Aorta (tissue), 5 donors: Measurements from ENCODE around the gene ABHD16B. TPM values are rescaled to one million over a fixed set of nuclear protein-coding genes. Genes with fewer than 3 reads are reported as not detected.
"Not testable (repeated sequence)": the region's sequence is repeated elsewhere in the genome, so short reads cannot be mapped to it uniquely, and the experiment has no call there.

Source experiments
- ATAC-seq: fragments of 200-7000 bp; cut with Tn5 transposase; one replicate; pipeline ENCODE4 v1.9.1; 2022; ENCODE audit warnings: moderate library complexity; ENCODE audit not compliant: low FRiP score
- DNase-seq, 2 donors: peaks; one replicate each; pipeline ENCODE4 v3.0.0-alpha.2; 2020
- H3K27ac ChIP-seq, 2 donors: one replicate each; pipeline ENCODE4 v1.5.1; 2013; ENCODE audit warnings: low read length in 2 of 2, mild to moderate bottlenecking in 2 of 2, moderate library complexity in 2 of 2, control low read depth in 1 of 2, inconsistent platforms in 1 of 2, low read depth in 1 of 2
- H3K27me3 ChIP-seq, 2 donors: one replicate each; pipeline ENCODE4 v1.6.1; 2013; ENCODE audit warnings: control low read depth in 1 of 2, low read length in 1 of 2, mild to moderate bottlenecking in 1 of 2, moderate library complexity in 1 of 2; ENCODE audit not compliant: insufficient read depth in 2 of 2, control insufficient read depth in 1 of 2
- H3K36me3 ChIP-seq, 2 donors: one replicate each; pipeline ENCODE4 v1.6.1; 2013; ENCODE audit warnings: control low read depth in 1 of 2, low read length in 1 of 2, mild to moderate bottlenecking in 1 of 2; ENCODE audit not compliant: insufficient read depth in 2 of 2, control insufficient read depth in 1 of 2
- H3K4me1 ChIP-seq, 2 donors: one replicate each; pipeline ENCODE4 v1.6.1; 2013; ENCODE audit warnings: low read length in 2 of 2, control low read depth in 1 of 2, mild to moderate bottlenecking in 1 of 2, moderate library complexity in 1 of 2; ENCODE audit not compliant: insufficient read depth in 2 of 2, control insufficient read depth in 1 of 2
- H3K4me3 ChIP-seq, 2 donors: one replicate each; pipeline ENCODE4 v1.5.1; 2013; ENCODE audit warnings: low read length in 2 of 2, control low read depth in 1 of 2, mild to moderate bottlenecking in 1 of 2
- H3K9me3 ChIP-seq: one replicate; pipeline ENCODE4 v1.6.1; 2013; ENCODE audit warnings: mild to moderate bottlenecking, low read length; ENCODE audit not compliant: control insufficient read depth
- WGBS, 2 donors: extraction: QIAGEN DNeasy Blood & Tissue Kit; methylation state at CpG; one replicate each; pipeline ENCODE4 v1.1.7; 2013; 5-methylcytosine and 5-hydroxymethylcytosine counted together
- intact Hi-C, 2 donors: fragments of 100-400 bp; cut with DNase I; formaldehyde crosslinking; loops; one replicate each; pipeline versions ENCODE4 v1.14.2 to v1.15.0; 2022
- polyA plus RNA-seq, 2 donors: library from polyadenylated mRNA; stranded (reverse); fragments of 200-250 nt; gene quantifications; one replicate each; pipeline ENCODE4 v1.2.3, GENCODE V29; 2013
- total RNA-seq, 2 donors: library from RNA; stranded (reverse); fragmentation: NEBNext Ultra II Directional; extraction: Animal tissue kit (Norgen Biotek cat#: 25700); gene quantifications; one replicate each; pipeline ENCODE4 v1.2.1, GENCODE V29; 2021
- donor health status: healthy with polysubstance abuse.
- donor health status: Bipolar disorder and iron deficiency.
- donor health status: DM: no; HTN: no; CAD: no.
- donor health status: DM: no; HTN: no; CAD: no.
- donor health status: DM: yes; HTN: yes; CAD: no.

Gene ABHD16B
- total and polyA plus RNA-seq, 4 donors, result 0.38 TPM; not detected in 3

DNA sequence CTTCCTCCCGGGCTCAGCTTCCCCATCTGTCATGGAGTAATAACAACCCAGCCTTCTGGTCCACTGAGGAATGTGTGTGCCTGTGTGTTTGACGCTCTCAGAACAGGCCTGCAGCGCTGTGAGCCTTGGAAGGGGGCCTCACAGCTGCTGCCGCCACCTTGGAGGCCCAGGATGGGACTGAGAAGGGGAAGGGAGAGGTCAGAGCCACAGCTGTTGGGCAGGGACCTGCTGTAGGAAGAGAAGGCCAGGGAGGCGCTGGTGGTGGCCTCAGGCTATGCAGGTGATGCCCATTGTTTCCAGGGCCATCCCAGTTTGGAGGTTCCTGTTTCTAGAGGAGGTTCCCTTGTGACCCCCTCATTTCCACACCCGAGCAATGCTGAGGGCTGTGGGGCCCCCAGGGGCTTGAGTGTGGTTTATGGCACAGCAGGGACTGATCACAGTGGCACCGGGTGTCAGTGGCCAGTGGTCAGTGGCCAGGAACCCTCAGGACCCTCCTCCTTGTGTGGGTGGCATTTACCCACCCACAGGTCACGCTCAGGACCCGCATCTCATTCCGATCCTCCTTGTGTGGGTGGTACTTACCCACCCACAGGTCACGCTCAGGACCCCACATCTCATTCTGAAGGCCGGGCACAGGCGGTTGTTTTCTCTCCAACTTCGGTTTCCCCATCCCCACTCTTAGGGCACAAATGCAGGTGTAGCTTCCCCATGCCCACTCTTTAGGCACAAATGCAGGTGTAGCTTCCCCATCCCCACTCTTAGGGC is 17.8 kb downstream of the ABHD16B start:
- ATAC-seq, result no peak
- Histone ChIP-seq H3K4me1 (no peaks in the 10 kb centered on the region), H3K27me3 (no peaks in the 10 kb centered on the region), H3K4me3 (no peak overlapping the region), H3K9me3 (no peaks in the 10 kb centered on the region), H3K27ac (no peak overlapping the region), H3K36me3 (peaks cover 0 to 12% of the 10 kb centered on the region in 2 donors)
- no peak for DNase-seq
- intact Hi-C loops, result no loop called here
- 85 to 88% methylated on average over 14 of the region's 14 CpGs for WGBS, 2 donors

DNA sequence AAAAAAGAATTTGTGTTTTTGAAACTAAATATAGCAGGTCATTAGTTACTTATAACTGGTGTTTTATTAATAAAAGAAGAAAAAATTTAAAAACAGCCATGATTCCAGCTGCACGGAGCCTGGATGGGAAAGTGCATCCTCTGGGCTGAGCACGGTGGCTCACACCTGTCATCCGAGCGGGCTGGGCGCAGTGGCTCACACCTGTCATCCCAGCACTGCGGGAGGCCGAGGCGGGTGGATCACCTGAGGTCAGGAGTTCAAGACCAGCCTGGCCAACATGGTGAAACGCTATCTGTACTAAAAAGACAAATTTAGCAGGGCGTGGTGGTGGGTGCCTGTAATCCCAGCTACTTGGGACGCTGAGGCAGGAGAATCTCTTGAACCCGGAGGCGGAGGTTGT is 19.6 kb downstream of the ABHD16B start:
- H3K4me1 ChIP-seq, H3K27me3 ChIP-seq, ATAC-seq, DNase-seq, H3K27ac ChIP-seq, H3K9me3 ChIP-seq, H3K4me3 ChIP-seq, intact Hi-C loops: not testable (repeated sequence)
- 91 to 93% methylated on average over 13 of the region's 13 CpGs for WGBS, 2 donors
- H3K36me3 ChIP-seq, result peaks cover 0 to 12% of the 10 kb centered on the region in 2 donors

DNA sequence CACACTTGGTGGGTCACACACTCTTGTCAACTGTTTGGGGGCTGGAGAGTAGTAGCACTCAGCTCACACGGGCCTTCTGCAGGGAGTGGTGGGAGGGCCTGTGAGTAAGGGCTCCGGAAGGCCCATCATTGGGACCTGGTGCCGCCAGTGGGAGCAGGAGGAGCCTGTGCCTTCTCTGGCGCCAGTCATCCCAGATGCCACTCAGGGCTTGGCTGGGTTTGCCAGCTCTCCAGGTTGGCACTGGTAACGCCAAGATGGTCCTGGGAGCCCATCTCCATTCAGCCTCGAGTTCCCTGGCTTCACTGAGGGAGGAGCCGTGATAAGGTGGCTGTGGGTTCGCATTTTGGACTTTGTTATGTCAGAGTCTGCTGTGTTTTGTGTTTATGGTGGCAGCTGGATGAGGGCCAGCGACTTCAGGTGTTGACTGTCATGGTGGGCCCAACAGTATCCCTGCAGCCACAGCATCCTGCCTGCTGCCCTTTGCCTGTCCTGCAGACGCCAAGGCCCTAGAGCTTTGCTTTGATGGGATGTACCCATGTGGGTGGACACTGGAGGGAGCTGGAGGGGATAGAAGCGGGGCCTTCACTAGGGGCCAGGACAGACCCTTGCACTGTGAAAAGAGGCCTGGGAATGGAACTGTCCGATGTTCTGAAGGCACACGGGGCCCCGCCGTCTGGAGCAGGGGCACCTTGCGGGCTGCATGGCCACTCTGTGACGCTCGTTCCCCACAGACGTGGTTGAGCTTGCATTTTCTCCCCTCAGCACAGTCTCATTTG is 20.3 kb downstream of the ABHD16B start:
- Histone ChIP-seq H3K4me3 (no peak overlapping the region), H3K36me3 (peaks cover 0 to 8% of the 10 kb centered on the region in 2 donors), H3K9me3 (no peaks in the 10 kb centered on the region), H3K27ac (no peak overlapping the region), H3K4me1 (no peaks in the 10 kb centered on the region), H3K27me3 (no peaks in the 10 kb centered on the region)
- intact Hi-C loops, result no loop called here
- ATAC-seq (no peak), DNase-seq (no peak)
- WGBS, 2 donors, result 81 to 82% methylated on average over 19 of the region's 19 CpGs

DNA sequence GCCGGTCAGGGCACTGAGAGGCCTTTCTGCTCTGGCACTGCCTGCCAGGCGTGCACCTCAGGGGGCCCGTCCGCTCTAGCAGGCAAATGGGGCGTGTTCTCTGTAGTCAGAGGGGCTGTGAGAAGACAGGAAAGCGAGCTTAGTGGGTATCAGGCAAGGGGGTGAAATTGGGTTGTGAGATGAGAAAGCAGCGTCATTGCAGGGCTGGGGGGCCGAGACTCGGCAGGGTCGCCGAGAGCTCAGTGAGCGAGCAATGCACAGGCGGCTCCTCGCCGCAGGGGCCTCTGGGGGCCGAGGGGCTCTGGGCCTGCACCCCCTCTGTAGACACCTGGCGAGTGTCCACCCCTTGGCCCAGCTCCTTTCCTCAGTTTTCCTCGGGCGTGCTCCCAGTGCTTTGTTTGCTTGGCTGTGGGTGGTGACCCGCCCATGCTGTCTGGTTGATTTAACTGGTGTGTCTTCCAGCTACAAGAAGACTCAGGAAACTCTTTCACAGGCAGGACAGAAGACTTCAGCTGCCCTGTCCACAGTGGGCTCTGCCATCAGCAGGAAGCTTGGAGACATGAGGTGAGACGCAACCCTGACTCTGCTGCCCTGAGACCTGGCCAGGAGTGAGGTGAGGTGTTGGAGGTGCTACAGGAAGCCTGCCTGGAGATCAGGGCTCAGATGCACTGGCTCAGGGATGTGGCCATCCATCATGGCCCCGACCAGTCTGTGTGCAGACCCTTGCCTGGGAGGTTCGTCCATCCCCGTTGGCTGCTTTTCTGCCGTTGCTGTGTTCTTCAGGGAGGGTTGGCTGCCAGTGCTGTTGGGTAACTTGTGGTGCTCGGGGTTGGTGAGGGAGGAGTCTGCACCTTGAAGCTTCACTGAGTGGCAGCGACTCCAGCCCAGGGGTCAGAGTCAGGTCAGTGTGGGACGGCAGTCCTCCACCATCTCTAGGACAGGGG is 21.2 kb downstream of the ABHD16B start:
- Histone ChIP-seq H3K27ac (no peak overlapping the region), H3K4me3 (no peak overlapping the region), H3K9me3 (no peaks in the 10 kb centered on the region), H3K27me3 (no peaks in the 10 kb centered on the region), H3K4me1 (no peaks in the 10 kb centered on the region), H3K36me3 (peaks cover 0 to 8% of the 10 kb centered on the region in 2 donors)
- intact Hi-C loops, result no loop called here
- ATAC-seq (no peak), DNase-seq (no peak)
- WGBS, 2 donors, result 84 to 85% methylated on average over 28 of the region's 28 CpGs

DNA sequence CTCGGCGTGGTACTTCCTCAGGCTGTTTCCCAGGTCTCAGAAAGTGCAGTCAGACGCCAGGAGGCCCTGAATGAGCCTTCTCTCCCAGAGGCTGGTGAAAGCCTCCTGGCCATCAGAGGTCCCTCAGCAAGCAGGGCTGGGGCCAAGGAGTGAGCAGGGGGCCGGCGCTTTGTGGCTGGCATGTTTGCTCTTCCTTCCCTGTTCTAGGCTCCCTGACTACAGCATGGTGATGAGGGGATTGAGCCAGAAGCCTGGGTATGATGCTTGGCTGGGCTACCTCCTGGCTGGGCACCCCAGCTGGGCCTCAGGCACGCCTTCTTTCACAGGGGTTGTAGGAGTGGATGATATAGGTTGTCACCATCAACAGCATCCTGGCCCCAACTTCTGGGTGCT is 21.9 kb downstream of the ABHD16B start:
- intact Hi-C loops, result no loop called here
- Histone ChIP-seq H3K27ac (no peak overlapping the region), H3K9me3 (no peaks in the 10 kb centered on the region), H3K27me3 (no peaks in the 10 kb centered on the region), H3K4me3 (no peak overlapping the region), H3K36me3 (peaks cover 0 to 6% of the 10 kb centered on the region in 2 donors), H3K4me1 (no peaks in the 10 kb centered on the region)
- ATAC-seq, result no peak
- 86 to 90% methylated on average over 6 of the region's 6 CpGs for WGBS, 2 donors
- DNase-seq, result no peak

DNA sequence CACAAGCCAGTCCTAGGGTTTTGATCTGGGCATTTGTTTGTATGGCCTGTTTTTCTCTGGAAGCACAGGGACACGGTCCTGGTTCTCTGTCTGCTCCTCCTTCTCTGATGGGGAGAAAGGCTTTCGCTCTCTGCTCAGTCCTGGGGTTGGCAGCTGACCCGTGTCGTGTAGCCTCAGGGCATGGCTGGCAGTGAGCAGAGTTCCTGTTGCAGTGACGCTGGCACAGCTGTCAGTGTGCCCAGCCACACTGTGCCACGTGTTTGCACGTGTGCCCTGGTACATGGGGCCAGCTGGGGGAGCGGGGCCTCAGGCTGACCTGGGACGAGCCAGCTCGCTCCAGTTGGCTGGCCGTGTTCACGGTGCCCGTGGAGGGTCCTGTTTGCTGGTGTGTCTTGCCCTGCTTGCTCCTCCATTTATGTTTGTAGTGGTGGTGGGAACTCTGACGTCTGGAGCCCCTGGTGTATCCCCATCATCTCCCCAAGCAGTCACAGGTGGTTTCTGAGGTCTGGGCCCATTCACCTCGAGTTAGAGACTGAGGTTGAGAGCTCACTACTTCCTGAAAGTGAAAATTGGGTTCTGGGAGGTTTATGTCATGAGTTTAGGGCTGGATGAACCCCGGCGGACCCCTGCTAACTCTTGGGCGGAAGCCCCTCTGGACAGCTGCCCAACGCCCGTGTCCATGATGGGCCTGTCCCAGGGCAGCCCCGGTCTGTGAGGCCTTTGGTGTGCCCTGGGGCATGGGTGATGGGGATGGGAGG is 23.4 kb downstream of the ABHD16B start:
- Histone ChIP-seq H3K27ac (no peak overlapping the region), H3K4me3 (no peak overlapping the region), H3K4me1 (no peaks in the 10 kb centered on the region), H3K27me3 (no peaks in the 10 kb centered on the region), H3K9me3 (no peaks in the 10 kb centered on the region), H3K36me3 (peaks cover 0 to 8% of the 10 kb centered on the region in 2 donors)
- ATAC-seq (peak; percentile 21), DNase-seq (no peak)
- intact Hi-C loops, result no loop called here
- WGBS, 2 donors, result 65 to 70% methylated on average over 21 of the region's 21 CpGs

DNA sequence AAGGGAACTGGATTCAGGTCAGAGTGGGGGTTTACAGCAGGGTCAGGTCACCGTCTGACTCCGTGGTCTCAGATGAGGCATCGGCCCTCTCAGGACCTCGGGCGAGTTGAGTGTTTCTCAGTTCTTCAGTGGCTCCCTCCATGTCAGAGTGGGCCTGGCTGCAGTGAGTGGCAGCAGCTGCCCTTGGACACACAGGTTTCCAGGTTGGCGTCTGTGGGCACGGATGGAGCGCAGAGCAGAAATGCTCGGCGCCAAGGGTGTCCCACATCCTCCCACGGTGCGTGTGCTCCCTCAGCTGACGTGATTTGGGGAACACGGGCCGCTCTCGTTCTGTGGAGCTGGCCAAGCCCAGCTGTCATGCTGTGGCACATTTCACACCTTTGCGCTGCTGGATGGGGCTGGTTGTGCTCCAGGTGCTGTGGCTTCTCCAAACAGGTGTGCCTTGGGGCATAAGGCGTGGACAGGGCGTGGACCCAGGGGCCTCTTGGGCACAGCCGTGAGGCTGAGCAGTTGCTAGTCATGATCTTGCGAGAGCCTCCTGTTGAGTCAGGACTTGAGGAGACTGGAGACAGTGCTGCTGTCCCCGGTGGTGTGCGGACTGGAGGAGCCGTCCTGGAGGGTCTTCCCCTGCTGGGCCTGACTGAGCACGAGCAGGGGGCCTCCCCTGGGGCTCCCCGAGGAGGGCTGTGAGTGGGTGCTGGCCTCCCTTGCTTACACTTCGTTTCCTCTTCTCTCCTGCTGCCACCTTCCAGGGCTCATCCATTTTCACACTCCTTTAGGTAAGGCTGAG is 24.2 kb downstream of the ABHD16B start:
- 90% methylated on average over 26 to 27 of the region's 27 CpGs for WGBS, 2 donors
- Histone ChIP-seq H3K4me3 (no peak overlapping the region), H3K27me3 (no peaks in the 10 kb centered on the region), H3K4me1 (no peaks in the 10 kb centered on the region), H3K9me3 (no peaks in the 10 kb centered on the region), H3K27ac (no peak overlapping the region), H3K36me3 (peaks cover 0 to 8% of the 10 kb centered on the region in 2 donors)
- intact Hi-C loops, result no loop called here
- DNase-seq (no peak), ATAC-seq (no peak)
